GM18511 (cell line): ENCODE measurements around the gene PATE4.

Experiments used
- ATAC-seq: cut with Tn5 transposase; IDR thresholded peaks from one replicate; pipeline ENCODE4 v1.9.1; 2021; ENCODE audit warnings: mild to moderate bottlenecking, moderate library complexity; ENCODE audit not compliant: unreplicated experiment

Gene PATE4

GRCh38 chr11:125887373-125888324, 54.5 kb downstream of the PATE4 start, which contains the start of gene HYLS1:
Gene HYLS1, plus strand, starts transcription at chr11:125887668. Its CDS starts 11,701 bp downstream, at chr11:125899369.
- ATAC-seq = peak; percentile 93
